ENCODE results near the gene ZNF277. TPM values are rescaled to one million over a fixed set of nuclear protein-coding genes. Genes with fewer than 3 reads are reported as not detected.

The ZNF277 gene
- total RNA-seq, 2 donors from 2014 or later: 20.3 to 20.4 TPM

DNA sequence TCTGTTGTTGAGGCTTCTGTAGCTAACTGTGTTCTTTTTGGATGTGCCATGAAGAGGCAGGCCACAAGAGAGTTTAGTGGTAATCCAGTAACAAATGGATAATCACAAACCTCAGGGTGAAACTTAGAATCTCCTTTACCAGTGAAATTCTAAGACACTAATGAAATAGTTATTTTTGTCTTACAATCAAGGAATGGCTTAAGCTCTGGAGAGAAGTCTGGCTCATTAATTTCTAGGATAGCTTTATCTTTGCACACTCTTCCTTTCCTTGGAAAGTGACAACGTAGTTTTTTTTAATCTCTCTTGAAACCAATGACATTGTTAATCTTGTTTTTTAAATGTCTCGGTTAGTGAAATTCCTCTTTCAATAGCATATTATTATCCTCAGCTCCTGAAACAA lies 150.1 kb downstream of the ZNF277 start:
- no peaks in the 10 kb centered on the region for H3K27me3 Mint-ChIP-seq (ENCODE audit: insufficient read depth)
- no peak overlapping the region for H3K27ac Mint-ChIP-seq
- Histone ChIP-seq H3K4me3 (ENCODE audit: low read length) (no peak overlapping the region), H3K27me3 (ENCODE audit: control insufficient read depth, insufficient read depth, low read length, poor library complexity, severe bottlenecking) (no peaks in the 10 kb centered on the region), H3K4me1 (ENCODE audit: control insufficient read depth, insufficient read depth, low read length) (no peaks in the 10 kb centered on the region), H3K27ac (ENCODE audit: low read depth, low read length) (no peak overlapping the region), H3K9me3 (ENCODE audit: control insufficient read depth, low read length) (peaks cover 12% of the 10 kb centered on the region), H3K9ac (ENCODE audit: extremely low read depth, low read length, poor library complexity, severe bottlenecking) (no peak overlapping the region), H3K36me3 (ENCODE audit: control insufficient read depth, insufficient read depth, low read length) (no peaks in the 10 kb centered on the region)
- H3K9me3 Mint-ChIP-seq: peaks cover 7% of the 10 kb centered on the region
- H3K4me1 Mint-ChIP-seq: no peaks in the 10 kb centered on the region
- no peaks in the 10 kb centered on the region for H3K36me3 Mint-ChIP-seq (ENCODE audit: low read depth)
- no peak overlapping the region for H3K4me3 Mint-ChIP-seq
- DNase-seq: no peak
- WGBS, 2 experiments (ENCODE audit: insufficient coverage in 1 of 2, insufficient read length in 1 of 2): 93 to 94% methylated on average over 2 of the region's 2 CpGs
- TF ChIP-seq, protein P1, sequence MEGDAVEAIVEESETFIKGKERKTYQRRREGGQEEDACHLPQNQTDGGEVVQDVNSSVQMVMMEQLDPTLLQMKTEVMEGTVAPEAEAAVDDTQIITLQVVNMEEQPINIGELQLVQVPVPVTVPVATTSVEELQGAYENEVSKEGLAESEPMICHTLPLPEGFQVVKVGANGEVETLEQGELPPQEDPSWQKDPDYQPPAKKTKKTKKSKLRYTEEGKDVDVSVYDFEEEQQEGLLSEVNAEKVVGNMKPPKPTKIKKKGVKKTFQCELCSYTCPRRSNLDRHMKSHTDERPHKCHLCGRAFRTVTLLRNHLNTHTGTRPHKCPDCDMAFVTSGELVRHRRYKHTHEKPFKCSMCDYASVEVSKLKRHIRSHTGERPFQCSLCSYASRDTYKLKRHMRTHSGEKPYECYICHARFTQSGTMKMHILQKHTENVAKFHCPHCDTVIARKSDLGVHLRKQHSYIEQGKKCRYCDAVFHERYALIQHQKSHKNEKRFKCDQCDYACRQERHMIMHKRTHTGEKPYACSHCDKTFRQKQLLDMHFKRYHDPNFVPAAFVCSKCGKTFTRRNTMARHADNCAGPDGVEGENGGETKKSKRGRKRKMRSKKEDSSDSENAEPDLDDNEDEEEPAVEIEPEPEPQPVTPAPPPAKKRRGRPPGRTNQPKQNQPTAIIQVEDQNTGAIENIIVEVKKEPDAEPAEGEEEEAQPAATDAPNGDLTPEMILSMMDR (conservative IDR thresholded peaks at IDR 0.05): no peak

DNA sequence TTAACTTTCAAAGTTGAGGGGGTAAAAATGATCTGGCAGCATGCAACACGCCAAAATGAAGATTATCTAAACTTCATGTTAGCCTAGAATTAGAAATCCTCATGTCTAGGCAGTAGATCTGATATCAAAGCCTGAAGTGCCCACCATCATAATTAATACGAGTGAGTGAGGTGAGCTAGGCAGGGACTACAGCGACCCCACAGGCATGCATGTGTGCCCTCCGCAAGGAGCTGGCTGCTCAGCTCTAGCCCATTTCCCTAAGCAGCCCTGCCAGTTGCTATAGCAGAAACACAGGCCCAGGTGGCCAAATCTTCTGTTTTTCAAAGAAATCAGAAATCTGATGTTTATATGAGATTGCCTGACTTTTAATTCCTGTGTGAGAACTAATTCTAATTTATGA lies 150.6 kb downstream of the ZNF277 start:
- H3K27me3 Mint-ChIP-seq (ENCODE audit: insufficient read depth): no peaks in the 10 kb centered on the region
- H3K4me3 ChIP-seq (ENCODE audit: low read length): no peak overlapping the region
- TF ChIP-seq, protein P1 (conservative IDR thresholded peaks at IDR 0.05): peak; percentile 60
- H3K9me3 Mint-ChIP-seq: peaks cover 7% of the 10 kb centered on the region
- 80 to 84% methylated on average over 3 to 4 of the region's 4 CpGs for WGBS, 2 experiments (ENCODE audit: insufficient coverage in 1 of 2, insufficient read length in 1 of 2)
- no peaks in the 10 kb centered on the region for H3K36me3 Mint-ChIP-seq (ENCODE audit: low read depth)
- peak; percentile 64 for DNase-seq
- peaks cover under 1% of the 10 kb centered on the region for H3K4me1 ChIP-seq (ENCODE audit: control insufficient read depth, insufficient read depth, low read length)
- no peak overlapping the region for H3K9ac ChIP-seq (ENCODE audit: extremely low read depth, low read length, poor library complexity, severe bottlenecking)
- no peak overlapping the region for H3K27ac Mint-ChIP-seq
- peaks cover 12% of the 10 kb centered on the region for H3K9me3 ChIP-seq (ENCODE audit: control insufficient read depth, low read length)
- no peak overlapping the region for H3K27ac ChIP-seq (ENCODE audit: low read depth, low read length)
- H3K4me3 Mint-ChIP-seq: no peak overlapping the region
- H3K36me3 ChIP-seq (ENCODE audit: control insufficient read depth, insufficient read depth, low read length): no peaks in the 10 kb centered on the region
- no peaks in the 10 kb centered on the region for H3K27me3 ChIP-seq (ENCODE audit: control insufficient read depth, insufficient read depth, low read length, poor library complexity, severe bottlenecking)
- peaks cover 4% of the 10 kb centered on the region for H3K4me1 Mint-ChIP-seq

DNA sequence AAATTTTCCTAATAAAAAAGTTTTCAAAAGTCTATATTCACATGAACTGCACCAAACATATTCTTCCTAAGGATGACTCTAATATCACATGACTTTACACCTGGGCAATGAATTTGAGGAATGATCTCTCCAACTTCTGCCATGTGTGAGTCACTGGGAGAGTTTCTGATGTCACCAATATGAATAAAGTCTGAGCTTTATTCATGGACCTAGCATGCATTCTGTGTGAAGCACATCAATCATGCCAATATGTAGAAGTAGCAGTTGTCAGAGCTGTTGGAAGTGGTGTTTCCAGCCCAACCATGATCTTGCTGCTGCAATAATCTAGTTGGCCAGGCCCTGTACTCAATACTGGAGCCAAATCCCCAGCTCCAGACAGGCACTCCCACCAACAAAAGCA lies 152.0 kb downstream of the ZNF277 start:
- H3K9me3 Mint-ChIP-seq: peaks cover 7% of the 10 kb centered on the region
- H3K27me3 ChIP-seq (ENCODE audit: control insufficient read depth, insufficient read depth, low read length, poor library complexity, severe bottlenecking): no peaks in the 10 kb centered on the region
- no peak overlapping the region for H3K4me3 Mint-ChIP-seq
- no peaks in the 10 kb centered on the region for H3K27me3 Mint-ChIP-seq (ENCODE audit: insufficient read depth)
- H3K4me3 ChIP-seq (ENCODE audit: low read length): no peak overlapping the region
- TF ChIP-seq, protein P1 (conservative IDR thresholded peaks at IDR 0.05): no peak
- peaks cover 12% of the 10 kb centered on the region for H3K9me3 ChIP-seq (ENCODE audit: control insufficient read depth, low read length)
- no peaks in the 10 kb centered on the region for H3K36me3 ChIP-seq (ENCODE audit: control insufficient read depth, insufficient read depth, low read length)
- no peaks in the 10 kb centered on the region for H3K36me3 Mint-ChIP-seq (ENCODE audit: low read depth)
- no peak overlapping the region for H3K27ac ChIP-seq (ENCODE audit: low read depth, low read length)
- peaks cover 10% of the 10 kb centered on the region for H3K4me1 ChIP-seq (ENCODE audit: control insufficient read depth, insufficient read depth, low read length)
- H3K9ac ChIP-seq (ENCODE audit: extremely low read depth, low read length, poor library complexity, severe bottlenecking): no peak overlapping the region
- H3K4me1 Mint-ChIP-seq: peaks cover 17% of the 10 kb centered on the region
- H3K27ac Mint-ChIP-seq: no peak overlapping the region
- no peak for DNase-seq

Data from endodermal cell (in vitro differentiated cells).